ENCODE data around the gene ISCA2. TPM values are rescaled to one million over a fixed set of nuclear protein-coding genes. Genes with fewer than 3 reads are reported as not detected.

ISCA2 gene
- total RNA-seq, 1 donor from 2014 or later, result 15.2 TPM

Other genes starting within 250 kb of the ISCA2 start
- gene ABCD4, start 190.8 kb upstream of the ISCA2 start, total RNA-seq, result 24.8 TPM
- gene VRTN, start 145.3 kb upstream of the ISCA2 start, total RNA-seq, result not detected
- gene SYNDIG1L, start 67.6 kb upstream of the ISCA2 start, total RNA-seq, result 0.98 TPM
- 10.6 TPM for gene NPC2, start 460 bp upstream of the ISCA2 start, total RNA-seq
- gene LTBP2, start 118.5 kb downstream of the ISCA2 start, total RNA-seq, result 1.5 TPM
- gene AREL1, start 219.3 kb downstream of the ISCA2 start, total RNA-seq, result 36.1 TPM
- 20.2 TPM for gene FCF1, start 219.4 kb downstream of the ISCA2 start, total RNA-seq

Data from temporal lobe (tissue), 1 donor.